ENCODE measurements around the gene NNAT. TPM values are rescaled to one million over a fixed set of nuclear protein-coding genes. Genes with fewer than 3 reads are reported as not detected.

Gene NNAT
- total and polyA plus RNA-seq, 12 donors, result 0.24 to 1.1 (median 0.46) TPM; not detected in 5

GRCh38 chr20:37541326-37541725 lies 20.3 kb downstream of the NNAT start:
- ATAC-seq, result no peak
- no peaks in the 10 kb centered on the region for H3K9me3 ChIP-seq
- no peak overlapping the region for H3K4me3 ChIP-seq
- intact Hi-C loops (cut with DNase I), result no loop called here
- no peak for DNase-seq
- peaks cover 0 to 4% (median 0%) of the 10 kb centered on the region in 7 donors for H3K27me3 ChIP-seq
- no peaks in the 10 kb centered on the region for H3K4me1 ChIP-seq
- WGBS, 2 donors, result 90 to 96% methylated on average over 5 of the region's 5 CpGs
- no peak overlapping the region for H3K27ac ChIP-seq
- TF ChIP-seq CTCF (IDR thresholded peaks at IDR 0.05), result no peak
- no peaks in the 10 kb centered on the region for H3K36me3 ChIP-seq

- no peak for TF ChIP-seq CTCF (IDR thresholded peaks at IDR 0.05)
- Histone ChIP-seq H3K4me3 (no peak overlapping the region), H3K27me3 (peaks cover 0 to 4% (median 0%) of the 10 kb centered on the region in 7 donors), H3K9me3 (no peaks in the 10 kb centered on the region), H3K36me3 (no peaks in the 10 kb centered on the region), H3K27ac (no peak overlapping the region), H3K4me1 (no peaks in the 10 kb centered on the region)
- DNase-seq, result no peak
- 69 to 74% methylated on average over 6 of the region's 6 CpGs for whole genome bisulfite sequencing, 2 donors
- ATAC-seq, result no peak
- intact Hi-C loops (cut with DNase I), result no loop called here
Observed at GRCh38 chr20:37542281-37542680, 21.2 kb downstream of the NNAT start.

GRCh38 chr20:37543828-37544227 lies 22.8 kb downstream of the NNAT start:
- H3K4me3 ChIP-seq, result no peak overlapping the region
- no peak for ATAC-seq
- peak in 3 of 9 donors; percentile 8 to 27 (median 20) for TF ChIP-seq CTCF (IDR thresholded peaks at IDR 0.05)
- no peaks in the 10 kb centered on the region for H3K4me1 ChIP-seq
- intact Hi-C loops (cut with DNase I), result no loop called here
- WGBS, 2 donors, result 65 to 71% methylated on average over 3 of the region's 3 CpGs
- H3K36me3 ChIP-seq, result no peaks in the 10 kb centered on the region
- H3K27me3 ChIP-seq, result peaks cover 0 to 4% (median 0%) of the 10 kb centered on the region in 7 donors
- no peak overlapping the region for H3K27ac ChIP-seq
- no peaks in the 10 kb centered on the region for H3K9me3 ChIP-seq
- no peak for DNase-seq

GRCh38 chr20:37544386-37544785 lies 23.3 kb downstream of the NNAT start:
- H3K36me3 ChIP-seq, result no peaks in the 10 kb centered on the region
- intact Hi-C loops (cut with DNase I), result no loop called here
- no peak overlapping the region for H3K4me3 ChIP-seq
- peaks cover 0 to 4% (median 0%) of the 10 kb centered on the region in 7 donors for H3K27me3 ChIP-seq
- no peaks in the 10 kb centered on the region for H3K9me3 ChIP-seq
- no peak for TF ChIP-seq CTCF (IDR thresholded peaks at IDR 0.05)
- no peaks in the 10 kb centered on the region for H3K4me1 ChIP-seq
- H3K27ac ChIP-seq, result no peak overlapping the region
- WGBS, 2 donors, result 57 to 76% methylated on average over 3 of the region's 3 CpGs
- ATAC-seq, result no peak
- no peak for DNase-seq

All from heart right ventricle (tissue), 16 donors.